ENCODE data around the gene LPIN2.
"Not testable (repeated sequence)": the region's sequence is repeated elsewhere in the genome, so short reads cannot be mapped to it uniquely, and the experiment has no call there.

LPIN2 gene, protein sequence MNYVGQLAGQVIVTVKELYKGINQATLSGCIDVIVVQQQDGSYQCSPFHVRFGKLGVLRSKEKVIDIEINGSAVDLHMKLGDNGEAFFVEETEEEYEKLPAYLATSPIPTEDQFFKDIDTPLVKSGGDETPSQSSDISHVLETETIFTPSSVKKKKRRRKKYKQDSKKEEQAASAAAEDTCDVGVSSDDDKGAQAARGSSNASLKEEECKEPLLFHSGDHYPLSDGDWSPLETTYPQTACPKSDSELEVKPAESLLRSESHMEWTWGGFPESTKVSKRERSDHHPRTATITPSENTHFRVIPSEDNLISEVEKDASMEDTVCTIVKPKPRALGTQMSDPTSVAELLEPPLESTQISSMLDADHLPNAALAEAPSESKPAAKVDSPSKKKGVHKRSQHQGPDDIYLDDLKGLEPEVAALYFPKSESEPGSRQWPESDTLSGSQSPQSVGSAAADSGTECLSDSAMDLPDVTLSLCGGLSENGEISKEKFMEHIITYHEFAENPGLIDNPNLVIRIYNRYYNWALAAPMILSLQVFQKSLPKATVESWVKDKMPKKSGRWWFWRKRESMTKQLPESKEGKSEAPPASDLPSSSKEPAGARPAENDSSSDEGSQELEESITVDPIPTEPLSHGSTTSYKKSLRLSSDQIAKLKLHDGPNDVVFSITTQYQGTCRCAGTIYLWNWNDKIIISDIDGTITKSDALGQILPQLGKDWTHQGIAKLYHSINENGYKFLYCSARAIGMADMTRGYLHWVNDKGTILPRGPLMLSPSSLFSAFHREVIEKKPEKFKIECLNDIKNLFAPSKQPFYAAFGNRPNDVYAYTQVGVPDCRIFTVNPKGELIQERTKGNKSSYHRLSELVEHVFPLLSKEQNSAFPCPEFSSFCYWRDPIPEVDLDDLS

DNA sequence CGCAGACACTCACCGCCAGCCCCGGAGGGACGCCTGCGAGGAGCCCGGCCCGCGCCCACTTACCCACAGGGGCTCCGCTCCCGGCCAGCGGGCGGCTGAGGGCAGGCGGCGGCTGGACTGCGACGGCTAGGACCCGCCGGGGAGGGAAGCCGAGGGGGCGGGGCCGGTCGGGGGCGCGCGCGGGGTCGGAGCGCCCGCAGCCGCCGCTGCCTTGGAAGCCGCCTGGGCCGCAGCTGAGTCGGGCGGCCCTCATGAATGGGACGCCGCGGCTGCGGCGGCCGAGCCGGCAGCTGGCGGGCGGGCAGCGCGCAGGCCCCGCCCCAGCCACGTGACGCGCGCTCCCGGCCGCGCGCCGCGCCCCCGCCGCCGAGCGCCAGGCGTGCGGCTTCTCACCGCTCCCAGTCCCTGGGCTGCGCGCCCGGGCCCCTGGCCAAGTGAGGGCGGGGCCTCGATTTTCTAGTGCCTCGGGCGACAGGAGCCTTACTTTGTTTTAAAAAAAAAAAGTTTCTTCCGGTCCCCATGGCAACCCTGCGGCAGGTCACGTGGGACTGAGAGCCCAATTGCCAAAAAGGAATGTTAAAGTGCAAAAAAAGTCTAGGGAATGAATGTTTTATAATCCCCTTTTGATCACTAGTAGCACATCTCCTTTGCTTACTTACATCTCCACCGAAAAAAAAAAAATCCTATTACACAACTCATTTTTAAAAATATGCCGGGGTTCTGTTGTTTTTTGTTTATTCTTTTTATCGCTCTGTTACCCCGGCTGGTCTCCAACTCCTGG, at the start of gene LPIN2:
Gene LPIN2 (minus strand): TSS at position 121 of the 781 bp plus-strand sequence. CDS start 52,304 bp downstream, outside the sequence.
- peak; percentile 91 to 92 for DNase-seq (ENCODE audit: low read depth in 2 of 2)

DNA sequence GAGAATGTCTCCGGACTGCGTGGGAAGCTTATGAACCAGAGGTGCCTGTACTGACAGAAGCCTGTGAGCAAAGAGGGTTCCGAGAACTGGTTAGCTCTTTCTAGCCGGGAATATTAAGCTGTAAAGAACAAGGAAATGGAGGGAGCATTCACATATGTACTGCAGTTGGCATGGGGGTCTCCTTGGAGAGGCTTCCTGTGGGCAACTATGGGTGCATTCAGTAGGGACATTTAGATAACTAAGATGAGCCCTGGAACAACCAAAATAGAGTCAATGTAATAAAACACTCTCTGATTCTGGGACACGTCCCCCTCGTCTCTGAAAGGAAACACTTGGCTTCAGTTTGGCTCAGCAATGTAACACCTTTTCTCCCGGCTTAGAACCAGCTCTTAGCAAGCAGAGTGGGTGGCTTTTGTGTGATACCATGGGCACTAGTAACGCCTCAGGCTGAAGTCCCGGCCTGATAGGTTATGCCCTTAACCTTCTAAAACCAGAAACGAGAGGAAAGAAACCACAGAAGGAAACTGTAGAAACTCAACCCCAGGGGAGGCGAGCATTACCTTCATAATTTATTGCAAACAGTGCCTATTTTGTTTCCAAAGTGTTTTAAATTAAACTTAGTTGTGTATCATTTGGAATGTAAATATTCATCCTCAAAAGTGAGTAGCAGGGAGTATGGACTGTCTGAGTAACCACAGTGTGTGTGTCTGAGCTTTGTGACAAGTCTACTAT, 48.8 kb upstream of the LPIN2 start:
- DNase-seq (ENCODE audit: low read depth in 2 of 2): no peak

DNA sequence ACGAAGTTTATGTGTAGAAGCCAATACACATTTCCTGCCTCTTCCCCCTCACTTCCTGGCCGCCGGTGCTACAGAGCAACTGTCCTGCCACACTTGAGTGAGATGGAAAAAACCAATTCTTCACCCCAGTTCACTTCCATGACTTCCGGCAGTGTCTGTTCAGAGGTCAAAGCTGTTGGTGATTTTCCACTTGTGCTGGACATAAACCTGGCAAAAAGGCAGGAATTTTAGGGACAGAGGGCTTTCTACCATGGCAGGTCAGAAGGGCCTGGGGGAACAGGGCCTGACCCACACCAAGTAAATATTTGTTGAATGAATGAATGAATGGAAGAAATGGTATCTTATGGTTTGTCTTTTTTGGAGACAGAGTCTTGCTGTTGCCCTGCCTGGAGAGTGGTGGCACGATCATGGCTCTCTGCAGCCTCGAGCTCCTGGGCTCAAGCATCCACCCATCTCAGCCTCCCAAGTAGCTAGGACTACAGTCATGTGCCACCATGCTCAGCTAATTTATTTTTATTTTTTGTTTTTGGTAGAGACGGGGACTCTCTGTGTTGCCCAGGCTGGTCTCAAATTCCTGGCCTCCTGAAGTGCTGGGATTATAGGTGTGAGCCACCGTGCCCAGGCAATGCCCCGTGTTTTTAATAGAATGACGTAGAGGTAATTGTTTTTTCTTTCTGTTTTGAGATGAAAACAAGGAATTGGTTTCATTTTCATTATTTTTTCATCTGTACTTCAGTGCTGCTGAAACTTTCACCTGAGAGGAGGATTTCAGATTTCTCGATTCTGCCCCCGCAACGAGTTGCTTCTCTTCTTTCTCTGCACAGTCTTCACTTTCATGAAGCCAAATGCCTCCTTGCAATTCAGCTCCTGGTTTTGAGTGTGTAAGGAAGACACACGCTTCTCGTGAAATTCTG, 48.0 kb upstream of the LPIN2 start:
- peak in 1 of 2 donors; percentile 8 for DNase-seq (ENCODE audit: low read depth in 2 of 2)

DNA sequence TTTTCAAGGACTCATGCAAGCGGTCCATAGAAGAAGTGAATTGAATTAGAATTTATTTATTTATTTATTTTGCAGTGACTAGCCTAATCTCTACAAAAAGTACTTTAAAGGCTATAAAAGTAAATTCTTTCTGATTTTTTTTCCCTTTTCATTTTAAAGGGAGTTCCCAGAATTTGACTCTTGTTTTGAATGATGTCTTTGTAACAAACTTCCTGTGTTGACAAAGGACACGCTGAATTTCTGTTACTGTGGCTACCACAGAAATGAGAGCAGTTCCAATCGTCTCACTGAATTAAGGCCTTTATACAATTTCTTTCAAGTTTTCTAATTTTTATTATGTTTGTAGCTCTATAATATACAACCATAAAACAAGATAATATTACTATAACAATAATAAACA, 46.3 kb upstream of the LPIN2 start:
- no peak for DNase-seq (ENCODE audit: low read depth in 2 of 2)

DNA sequence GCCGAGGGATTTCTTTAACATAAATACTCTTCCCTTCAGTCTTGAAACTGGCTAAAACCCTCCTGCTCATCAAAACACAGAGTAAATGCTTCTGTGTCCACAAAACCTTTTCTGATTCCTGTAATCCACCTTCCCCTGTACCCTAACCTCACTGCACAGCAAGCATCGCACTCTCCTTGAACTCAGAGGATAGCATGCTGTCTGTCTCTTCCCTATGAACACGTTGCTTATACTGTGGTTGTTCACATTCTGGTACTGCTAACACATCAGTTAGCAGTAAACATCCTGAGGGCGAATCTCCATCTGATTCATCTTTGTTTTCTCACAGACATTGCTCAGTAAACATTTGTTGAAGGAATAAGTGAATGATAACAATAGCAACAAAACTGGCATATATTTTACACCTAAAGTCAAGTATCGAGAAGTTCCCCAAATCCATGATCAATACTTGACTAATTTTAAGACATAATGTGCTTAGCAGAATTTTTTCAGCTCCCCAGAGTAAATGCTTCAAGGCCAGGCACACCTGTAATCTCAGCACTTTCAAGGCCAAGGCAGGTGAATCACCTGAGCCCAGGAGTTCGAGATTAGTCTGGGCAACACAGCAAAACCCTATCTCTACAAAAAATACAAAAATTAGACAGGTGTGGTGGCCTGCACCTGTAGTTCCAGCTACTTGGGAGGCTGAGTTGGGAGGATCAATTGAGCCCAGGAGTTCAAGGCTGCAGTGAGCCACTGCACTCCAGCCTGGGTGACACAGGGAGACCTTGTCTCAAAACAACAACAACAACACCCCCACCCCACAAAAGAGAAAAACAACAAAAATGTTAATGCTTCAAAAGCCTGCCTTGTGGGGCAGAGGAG, 45.6 kb upstream of the LPIN2 start:
- no peak for DNase-seq (ENCODE audit: low read depth in 2 of 2)

DNA sequence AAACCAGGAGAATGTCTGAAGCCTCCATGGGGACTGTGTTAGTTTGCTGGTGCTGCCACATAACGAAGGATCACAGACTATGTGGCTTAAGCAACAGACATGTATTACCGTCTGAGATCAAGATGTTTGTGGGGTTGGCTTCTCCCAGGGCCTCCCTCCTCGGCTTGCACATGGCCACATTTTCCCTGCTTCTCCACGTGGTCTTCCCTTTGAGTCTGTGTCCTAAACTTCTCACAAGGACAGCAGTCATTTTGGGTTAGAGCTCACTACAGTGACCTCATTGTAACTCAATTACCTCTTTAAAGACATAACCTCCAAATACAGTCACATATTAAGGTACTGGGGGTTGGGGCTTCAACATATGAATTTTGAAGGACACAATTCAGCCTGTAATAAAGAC, 44.6 kb upstream of the LPIN2 start:
- DNase-seq (ENCODE audit: low read depth in 2 of 2): no peak

DNA sequence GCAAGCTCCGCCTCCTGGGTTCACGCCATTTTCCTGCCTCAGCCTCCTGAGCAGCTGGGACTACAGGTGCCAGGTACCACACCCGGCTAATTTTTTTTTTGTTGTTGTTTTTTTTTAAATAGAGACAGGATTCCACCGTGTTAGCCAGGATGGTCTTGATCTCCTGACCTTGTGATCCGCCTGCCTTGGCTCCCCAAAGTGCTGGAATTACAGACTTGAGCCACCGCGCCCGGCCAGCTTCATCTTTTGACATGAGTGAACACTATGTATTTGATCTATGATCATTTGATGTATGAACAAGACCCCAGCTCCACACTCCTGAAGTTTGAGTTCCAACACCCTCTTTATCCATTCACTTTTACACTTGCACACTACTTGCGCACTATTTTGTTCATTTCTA, 43.4 kb upstream of the LPIN2 start:
- DNase-seq (ENCODE audit: low read depth in 2 of 2): no peak

DNA sequence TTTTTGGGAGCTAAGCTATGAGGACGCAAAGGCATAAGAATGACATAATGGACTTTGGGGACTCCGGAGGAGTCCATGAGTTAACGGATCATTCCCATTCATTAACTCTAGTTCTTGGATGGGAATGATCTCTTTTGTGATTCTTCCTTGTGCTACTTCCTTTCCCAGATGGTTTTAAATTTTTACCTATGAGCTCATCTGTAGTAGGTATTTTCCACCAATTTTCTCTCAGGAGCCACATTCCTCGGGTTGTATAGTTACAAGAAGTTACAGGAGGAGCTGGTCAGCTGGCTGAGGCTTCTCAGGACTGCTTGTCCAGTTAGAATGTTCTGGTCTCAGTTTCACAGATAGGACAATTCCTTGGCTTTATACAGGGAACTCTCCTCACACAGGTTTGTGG, 42.9 kb upstream of the LPIN2 start:
- DNase-seq (ENCODE audit: low read depth in 2 of 2): no peak

DNA sequence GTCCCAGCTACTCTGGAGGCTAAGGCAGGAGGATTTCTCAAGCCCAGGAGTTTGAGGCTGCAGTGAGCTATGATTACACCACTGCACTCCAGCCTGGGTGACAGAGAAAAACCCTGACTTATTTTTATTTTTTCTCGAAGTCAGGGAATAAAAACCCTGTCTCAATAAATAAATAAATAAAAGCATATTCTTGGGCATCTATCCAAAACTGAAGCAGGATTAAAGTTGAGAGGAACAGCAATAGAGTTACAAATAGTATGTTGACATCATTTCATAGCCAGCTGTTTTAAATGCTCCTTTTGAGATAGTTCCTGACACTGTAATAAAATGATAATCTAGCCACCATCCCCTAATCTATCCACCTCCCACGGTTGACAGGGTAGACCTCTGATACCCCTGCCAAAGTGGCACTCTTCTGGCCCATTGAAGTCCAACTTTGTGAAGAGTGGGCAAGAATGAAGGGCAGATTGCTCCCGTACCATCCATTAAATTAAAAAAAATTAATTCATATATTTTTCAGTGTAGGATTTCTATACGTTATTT, 42.3 kb upstream of the LPIN2 start:
- DNase-seq (ENCODE audit: low read depth in 2 of 2): no peak

DNA sequence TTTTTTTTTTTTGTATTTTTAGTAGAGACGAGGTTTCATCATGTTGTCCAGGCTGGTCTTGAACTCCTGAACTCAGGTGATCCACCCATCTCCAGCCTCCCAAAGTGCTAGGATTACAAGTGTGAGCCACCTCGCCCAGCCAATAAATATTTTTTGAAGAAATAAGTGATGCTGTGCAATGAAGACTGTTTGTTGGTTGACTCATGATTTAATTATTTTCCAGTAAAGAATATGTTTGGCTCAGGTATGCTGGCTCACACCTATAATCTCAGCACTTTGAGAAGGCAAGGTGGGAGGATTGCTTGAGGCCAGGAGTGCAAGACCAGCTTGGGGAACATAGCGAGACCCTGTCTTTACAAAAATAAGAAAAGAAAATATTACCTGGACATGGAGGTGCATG, 41.8 kb upstream of the LPIN2 start:
- no peak for DNase-seq (ENCODE audit: low read depth in 2 of 2)

DNA sequence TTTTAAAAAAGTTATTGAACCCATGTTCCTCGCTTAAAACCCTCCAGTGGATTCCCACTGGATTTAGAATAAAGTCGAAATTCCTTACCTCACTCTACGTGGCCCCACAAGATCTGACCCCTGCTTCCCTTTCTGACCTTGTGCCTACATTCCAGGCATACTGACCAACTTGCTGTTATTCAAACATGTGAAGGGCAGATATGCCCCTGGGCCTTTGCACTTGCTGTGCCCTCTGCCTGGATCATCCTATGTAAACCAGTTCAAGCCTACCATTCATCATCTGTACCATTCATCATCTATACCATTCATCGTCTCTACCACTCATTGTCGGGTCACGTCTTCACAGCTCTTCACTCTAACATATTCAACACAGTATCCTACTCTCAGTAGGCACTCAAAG, 41.3 kb upstream of the LPIN2 start:
- DNase-seq (ENCODE audit: low read depth in 2 of 2): no peak

DNA sequence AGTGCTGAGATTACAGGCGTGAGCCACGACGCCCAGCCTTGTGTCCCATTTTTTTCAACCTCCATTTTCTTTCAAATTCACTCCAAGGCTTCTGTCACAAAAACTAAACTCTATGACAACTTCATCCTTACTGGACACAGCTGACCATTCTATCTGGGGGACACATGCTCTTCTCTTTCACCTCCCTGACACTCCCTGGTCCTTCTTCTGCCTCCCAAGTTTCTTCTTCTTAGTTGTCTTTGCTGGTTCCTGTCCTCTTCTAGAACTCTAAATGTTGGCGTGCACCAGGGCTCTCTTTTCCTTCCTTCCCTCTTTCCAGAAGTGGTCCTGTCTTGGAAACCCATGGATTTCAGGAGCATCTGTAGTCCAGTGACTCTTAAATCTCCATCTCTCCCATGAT, 40.1 kb upstream of the LPIN2 start:
- no peak for DNase-seq (ENCODE audit: low read depth in 2 of 2)

DNA sequence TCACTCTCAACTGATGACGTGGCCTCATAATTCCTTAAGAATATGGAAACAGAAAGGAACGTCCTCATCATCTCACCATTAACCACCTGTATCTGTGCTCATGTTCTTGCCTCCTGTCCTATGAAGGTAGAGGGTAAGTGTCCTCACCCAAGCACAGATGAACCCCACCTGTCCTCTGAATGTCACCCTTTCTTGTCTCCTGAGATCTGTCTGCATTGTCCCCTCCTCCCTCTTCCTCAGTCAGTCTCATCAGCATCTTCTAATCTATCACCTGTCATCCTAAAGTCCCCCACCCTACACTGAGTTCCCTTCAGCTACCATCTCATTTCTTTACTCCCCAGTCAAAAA, 39.4 kb upstream of the LPIN2 start:
- no peak for DNase-seq (ENCODE audit: low read depth in 2 of 2)

DNA sequence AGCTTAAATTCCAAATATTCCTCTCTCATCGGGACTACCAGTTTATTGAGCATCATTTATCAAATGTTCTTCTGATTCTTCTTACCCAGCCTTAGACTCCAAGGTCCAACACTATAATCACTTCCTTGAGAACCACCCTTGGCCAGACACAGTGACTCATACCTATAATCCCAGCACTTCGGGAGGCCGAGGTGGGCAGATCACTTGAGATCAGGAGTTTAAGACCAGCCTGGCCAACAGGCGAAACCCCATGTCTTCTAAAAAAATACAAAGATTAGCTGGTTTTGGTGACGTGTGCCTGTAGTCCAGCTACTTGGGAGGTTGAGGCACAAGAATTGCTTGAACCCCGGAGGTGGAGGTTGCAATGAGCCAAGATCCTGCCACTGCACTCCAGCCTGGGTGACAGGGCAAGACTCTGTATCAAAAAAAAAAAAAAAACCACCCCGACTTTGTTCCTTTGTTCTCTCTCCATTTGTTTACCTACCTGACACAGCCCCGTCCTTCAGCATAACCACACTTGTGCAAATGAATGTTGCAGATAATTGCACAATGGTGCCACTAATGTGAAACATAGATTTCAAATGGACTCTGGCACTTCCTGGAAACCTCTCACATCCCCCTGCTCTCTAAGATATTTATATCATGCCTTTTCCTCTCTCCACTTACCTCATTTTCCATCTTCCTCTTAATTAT, 38.9 kb upstream of the LPIN2 start:
- DNase-seq (ENCODE audit: low read depth in 2 of 2): no peak

DNA sequence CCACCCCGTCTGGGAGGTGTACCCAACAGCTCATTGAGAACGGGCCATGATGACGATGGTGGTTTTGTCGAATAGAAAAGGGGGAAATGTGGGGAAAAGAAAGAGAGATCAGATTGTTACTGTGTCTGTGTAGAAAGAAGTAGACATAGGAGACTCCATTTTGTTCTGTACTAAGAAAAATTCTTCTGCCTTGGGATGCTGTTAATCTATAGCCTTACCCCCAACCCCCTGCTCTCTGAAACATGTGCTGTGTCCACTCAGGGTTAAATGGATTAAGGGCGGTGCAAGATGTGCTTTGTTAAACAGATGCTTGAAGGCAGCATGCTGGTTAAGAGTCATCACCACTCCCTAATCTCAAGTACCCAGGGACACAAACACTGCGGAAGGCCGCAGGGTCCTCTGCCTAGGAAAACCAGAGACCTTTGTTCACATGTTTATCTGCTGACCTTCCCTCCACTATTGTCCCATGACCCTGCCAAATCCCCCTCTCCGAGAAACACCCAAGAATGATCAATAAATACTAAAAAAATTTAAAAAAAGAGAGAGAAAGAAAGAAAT, 37.0 kb upstream of the LPIN2 start:
- DNase-seq (ENCODE audit: low read depth in 2 of 2): not testable (repeated sequence)

DNA sequence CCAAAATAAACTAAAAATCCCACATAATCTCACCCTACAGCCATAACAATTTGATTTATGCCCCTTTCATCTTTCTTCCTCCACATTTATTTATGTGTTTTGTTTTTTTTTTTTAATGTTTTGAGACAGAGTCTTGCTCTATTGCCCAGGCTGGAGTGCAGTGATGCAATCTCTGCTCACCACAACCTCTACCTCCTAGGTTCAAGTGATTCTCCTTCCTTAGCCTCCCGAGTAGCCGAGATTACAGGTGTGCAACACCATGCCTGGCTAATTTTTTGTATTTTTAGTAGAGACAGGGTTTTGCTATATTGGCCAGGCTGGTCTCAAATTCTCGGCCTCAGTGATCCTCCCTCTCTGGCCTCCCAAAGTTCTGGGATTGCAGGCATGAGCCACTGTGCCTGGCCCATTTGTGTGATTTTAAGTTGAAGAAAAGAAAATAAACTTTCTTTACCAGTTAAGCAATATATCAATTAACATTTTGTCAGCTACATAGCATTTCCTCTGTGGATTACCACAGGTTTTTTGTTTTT, 35.9 kb upstream of the LPIN2 start:
- DNase-seq (ENCODE audit: low read depth in 2 of 2): no peak

DNA sequence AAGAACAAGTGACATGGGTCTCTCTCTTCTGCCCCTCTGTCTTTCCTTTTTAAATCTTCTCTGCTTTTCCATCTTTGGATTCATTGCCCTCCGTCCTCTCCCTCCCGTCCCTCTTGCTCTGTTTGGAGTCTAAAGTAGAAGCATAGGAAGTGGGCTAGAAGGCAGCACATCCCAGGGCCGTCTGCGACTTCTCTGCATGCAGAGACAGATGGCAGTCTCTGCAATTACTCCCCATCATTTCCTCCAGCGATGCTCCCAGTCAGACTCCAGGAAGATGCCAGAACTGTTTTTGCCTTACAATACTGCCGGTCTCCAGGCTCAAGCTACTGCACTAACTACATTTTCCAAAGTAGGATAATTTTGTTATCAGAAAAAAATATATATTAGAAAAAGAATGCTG, 35.2 kb upstream of the LPIN2 start:
- no peak for DNase-seq (ENCODE audit: low read depth in 2 of 2)

DNA sequence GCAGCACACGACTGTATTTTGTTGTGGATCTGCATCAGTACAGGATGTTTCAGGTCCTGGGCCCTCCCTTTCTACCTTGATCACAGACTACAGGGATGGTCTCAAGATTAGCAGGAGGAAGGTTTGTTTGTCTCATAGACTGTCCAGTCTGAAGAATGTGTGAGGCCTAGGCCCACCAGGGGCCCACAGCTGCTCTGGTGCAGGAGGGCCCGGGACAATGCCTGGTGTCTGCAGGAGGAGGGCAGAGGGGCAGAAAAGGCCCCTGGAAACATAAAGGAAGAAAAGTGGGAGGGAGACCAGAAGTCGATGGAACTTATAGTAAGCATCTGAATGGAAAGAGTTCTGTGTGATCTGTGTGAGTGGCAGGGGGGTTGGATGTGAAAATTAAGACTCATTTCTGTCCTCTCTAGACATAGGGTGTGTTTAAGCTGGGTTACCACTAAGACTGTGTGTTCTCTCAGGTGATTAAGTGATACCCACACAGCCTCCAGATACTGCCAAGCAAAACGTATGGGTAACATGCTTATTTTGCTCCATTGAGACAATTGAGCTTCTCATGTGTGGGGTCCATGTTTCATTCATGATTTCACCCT, 33.4 kb upstream of the LPIN2 start:
- DNase-seq (ENCODE audit: low read depth in 2 of 2): no peak
